Ishikawa (cell line): ENCODE measurements around the gene SBF1.

Experiments
- CEBPB ChIP-seq: IDR thresholded peaks from 2 replicates; pipeline ENCODE4 v1.6.1; 2012
- CREB1 ChIP-seq: IDR thresholded peaks from 2 replicates; pipeline ENCODE4 v1.6.1; 2012; ENCODE audit warnings: low read depth
- EGR1 ChIP-seq: IDR thresholded peaks from 2 replicates; pipeline ENCODE4 v1.6.1; 2012
- EP300 ChIP-seq: IDR thresholded peaks from 2 replicates; pipeline ENCODE4 v1.6.1; 2012; ENCODE audit warnings: borderline replicate concordance
- FOXM1 ChIP-seq: IDR thresholded peaks from 2 replicates; pipeline ENCODE4 v1.6.1; 2012; ENCODE audit warnings: low read depth, borderline replicate concordance
- MAX ChIP-seq: IDR thresholded peaks from 2 replicates; pipeline ENCODE4 v1.6.1; 2012
- NFIC ChIP-seq: IDR thresholded peaks from 2 replicates; pipeline ENCODE4 v1.6.1; 2012
- RAD21 ChIP-seq: IDR thresholded peaks from 2 replicates; pipeline ENCODE4 v1.6.1; 2012; ENCODE audit warnings: low read depth
- REST ChIP-seq: IDR thresholded peaks from 2 replicates; pipeline ENCODE4 v1.6.1; 2012; ENCODE audit warnings: low read depth, mild to moderate bottlenecking
- TAF1 ChIP-seq: IDR thresholded peaks from 2 replicates; pipeline ENCODE4 v1.6.1; 2012; ENCODE audit warnings: low read depth, mild to moderate bottlenecking
- TCF12 ChIP-seq: IDR thresholded peaks from 2 replicates; pipeline ENCODE4 v1.6.1; 2012; ENCODE audit warnings: low read depth
- TEAD4 ChIP-seq: IDR thresholded peaks from 2 replicates; pipeline ENCODE4 v1.6.1; 2012
- USF1 ChIP-seq: IDR thresholded peaks from 2 replicates; pipeline ENCODE4 v1.6.1; 2012
- YY1 ChIP-seq: IDR thresholded peaks from 2 replicates; pipeline ENCODE4 v1.6.1; 2012; ENCODE audit warnings: low read depth
- ZBTB7A ChIP-seq: IDR thresholded peaks from 2 replicates; pipeline ENCODE4 v1.6.1; 2012; ENCODE audit warnings: low read depth

SBF1 gene

GRCh38 chr22:50522806-50523438, 48.1 kb upstream of the SBF1 start:
- TF ChIP-seq TEAD4 (no peak), EGR1 (no peak), TCF12 (no peak), YY1 (no peak), NFIC (no peak), USF1 (no peak), RAD21 (no peak), CEBPB (no peak), CREB1 (no peak), TAF1 (no peak), EP300 (no peak), FOXM1 (no peak), REST (no peak), ZBTB7A (no peak), MAX (no peak)

- TF ChIP-seq TCF12 = no peak
- no peak for TF ChIP-seq TAF1
- TF ChIP-seq YY1 = no peak
- no peak for TF ChIP-seq FOXM1
- no peak for TF ChIP-seq TEAD4
Observed at GRCh38 chr22:50522208-50522805, 47.5 kb upstream of the SBF1 start.

DNA sequence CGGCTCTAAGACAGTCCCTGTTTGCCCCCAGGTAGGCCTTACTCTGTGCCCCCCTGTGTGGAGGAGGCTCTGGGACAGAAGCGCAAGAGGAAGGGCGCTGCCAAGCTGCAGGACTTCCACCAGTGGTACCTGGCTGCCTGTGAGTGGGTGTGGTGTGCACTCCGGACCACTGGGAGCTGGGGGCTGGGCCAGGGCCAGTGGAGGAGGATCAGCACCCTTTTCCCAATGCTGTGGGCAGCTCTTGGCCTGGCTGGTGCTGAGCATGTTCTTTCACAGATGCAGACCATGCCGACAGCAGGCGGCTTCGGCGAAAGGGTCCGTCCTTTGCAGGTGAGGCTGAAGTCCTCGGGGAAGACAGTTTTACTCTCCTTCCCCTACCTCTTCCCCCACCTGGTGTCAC, 46.9 kb upstream of the SBF1 start:
- TF ChIP-seq USF1 = no peak

DNA sequence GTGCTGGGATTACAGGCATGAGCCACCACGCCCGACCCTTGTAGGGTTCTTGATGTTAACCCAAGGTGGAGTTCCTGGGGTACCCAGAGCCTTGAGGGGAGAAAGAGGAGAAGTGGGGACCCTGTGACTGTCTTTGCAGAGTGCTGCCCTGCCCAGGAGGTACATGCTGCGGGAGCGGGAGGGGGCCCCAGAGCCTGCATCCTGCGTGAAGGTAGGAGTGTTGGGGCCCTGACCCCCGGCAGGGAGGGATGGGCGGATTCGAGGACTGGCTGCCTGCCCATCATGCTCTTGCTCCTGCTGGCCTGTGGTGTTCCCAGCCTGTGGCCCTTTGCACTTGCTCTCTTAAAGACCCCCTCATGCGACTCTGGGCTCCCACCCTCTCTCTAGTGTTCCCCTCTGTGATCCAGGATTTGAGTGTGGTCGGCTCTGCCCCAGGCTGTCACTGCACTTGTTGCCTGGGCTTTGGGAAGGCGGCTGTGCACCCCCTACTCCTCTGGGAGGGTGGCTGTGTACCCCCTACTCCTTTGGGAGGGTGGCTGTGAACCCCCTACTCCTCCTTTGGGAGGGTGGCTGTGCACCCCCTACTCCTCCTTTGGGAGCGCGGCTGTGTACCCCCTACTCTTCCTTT, 46.1 kb upstream of the SBF1 start:
- no peak for TF ChIP-seq REST

DNA sequence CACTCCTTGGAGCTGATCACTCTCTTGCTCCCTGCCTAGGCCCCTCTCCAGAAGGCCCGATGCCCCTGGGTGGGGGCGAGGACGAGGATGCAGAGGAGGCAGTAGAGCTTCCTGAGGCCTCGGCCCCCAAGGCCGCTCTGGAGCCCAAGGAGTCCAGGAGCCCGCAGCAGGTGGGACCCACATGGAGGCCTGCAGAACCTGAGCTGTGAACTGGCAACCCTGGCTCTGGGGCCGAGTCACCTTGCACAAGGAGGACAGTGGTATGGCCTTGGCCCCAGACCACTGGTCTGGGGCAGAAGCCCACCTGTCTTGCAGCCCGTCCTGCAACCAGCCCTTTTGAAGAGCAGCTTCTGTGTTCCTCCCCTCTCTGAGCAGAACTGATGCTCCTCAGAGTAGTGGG, 44.3 kb upstream of the SBF1 start:
- TF ChIP-seq REST = no peak
- TF ChIP-seq EGR1 = no peak
- TF ChIP-seq TEAD4 = no peak
- no peak for TF ChIP-seq TAF1
- no peak for TF ChIP-seq CEBPB
- TF ChIP-seq CREB1 = no peak
- TF ChIP-seq MAX = no peak
- no peak for TF ChIP-seq USF1
- no peak for TF ChIP-seq NFIC
- TF ChIP-seq RAD21 = no peak
- TF ChIP-seq ZBTB7A = no peak
- TF ChIP-seq TCF12 = no peak
- TF ChIP-seq FOXM1 = no peak
- TF ChIP-seq EP300 = no peak
- no peak for TF ChIP-seq YY1
